GM12878 (cell line): Measurements from ENCODE around the gene PCED1B. TPM values are rescaled to one million over a fixed set of nuclear protein-coding genes. Genes with fewer than 3 reads are reported as not detected.

Source experiments
- ATAC-seq: fragments of 200-7000 bp; cut with Tn5 transposase; 3 replicates; pipeline ENCODE4 v1.9.1; 2020; ENCODE audit warnings: mild to moderate bottlenecking, moderate library complexity
- BruUV-seq: library from RNA; stranded (reverse); fragments of 400-500 nt; replicated peaks from 2 replicates; lab custom pipeline; 2021; lab: Mats Ljungman, UMichigan
- CTCF ChIA-PET: fragments of 300-600 bp; sonication (Branson Sonifier 250); formaldehyde crosslinking; extraction: SDS; loops from one replicate; lab custom pipeline; 2021; ENCODE audit warnings: inconsistent platforms; lab: Yijun Ruan, JAX
- POLR2A ChIA-PET: fragments of 350-600 bp; formaldehyde crosslinking; extraction: SDS; loops from one replicate; lab custom pipeline; 2021; ENCODE audit warnings: inconsistent platforms; lab: Charles Lee
- RAD21 ChIA-PET: fragments of 300-600 bp; sonication (Branson Sonifier 250); formaldehyde crosslinking; loops from one replicate; lab custom pipeline; 2023; ENCODE audit warnings: antibody characterized with exemption; ENCODE audit not compliant: unreplicated experiment; lab: Charles Lee
- SMC1A ChIA-PET: fragments of 300-600 bp; sonication (Branson Sonifier 250); formaldehyde crosslinking; loops from one replicate; lab custom pipeline; 2023; ENCODE audit not compliant: unreplicated experiment, uncharacterized antibody; lab: Charles Lee
- DNase-seq: peaks from one replicate; pipeline ENCODE4 v3.0.0-alpha.2; 2011; ENCODE audit warnings: low read depth, low spot score
- FAIRE-seq: peaks from 3 replicates; lab custom pipeline; 2011; peaks lifted over from hg19 to GRCh38; lab: Jason Lieb, UNC
- H2AFZ ChIP-seq: 2 replicates; pipeline ENCODE4 v1.6.0; 2011; ENCODE audit warnings: low read depth, low read length, control low read depth; ENCODE audit not compliant: control insufficient read depth
- H3K27ac ChIP-seq: 2 replicates; pipeline ENCODE4 v1.5.1; 2011; ENCODE audit warnings: control low read depth; ENCODE audit not compliant: control insufficient read depth, insufficient read depth
- H3K27me3 ChIP-seq, 2 experiments: replicated peaks in 1 of 2; 2 replicates each; pipeline versions ENCODE4 v1.6.0 to v1.6.1; 2011; ENCODE audit warnings: low read length in 1 of 2; ENCODE audit not compliant: control insufficient read depth in 2 of 2, insufficient read depth in 2 of 2
- H3K36me3 ChIP-seq, 2 experiments: 2 replicates each; pipeline ENCODE4 v1.5.1; 2011; ENCODE audit warnings: low read length in 1 of 2; ENCODE audit not compliant: control insufficient read depth in 2 of 2, insufficient read depth in 2 of 2
- H3K4me1 ChIP-seq: 2 replicates; pipeline ENCODE4 v1.6.1; 2011; ENCODE audit warnings: mild to moderate bottlenecking, low read length, moderate library complexity, mixed read lengths; ENCODE audit not compliant: control insufficient read depth, insufficient read depth
- H3K4me2 ChIP-seq: 2 replicates; pipeline ENCODE4 v1.6.0; 2011; ENCODE audit warnings: control low read depth; ENCODE audit not compliant: control insufficient read depth, insufficient read depth
- H3K4me3 ChIP-seq: fragments of 200-600 bp; sonication (generic); 2 replicates; pipeline ENCODE4 v1.5.1; 2016
- H3K79me2 ChIP-seq: 2 replicates; pipeline ENCODE4 v1.6.0; 2011; ENCODE audit warnings: low read length; ENCODE audit not compliant: control insufficient read depth, insufficient read depth
- H3K9ac ChIP-seq: 2 replicates; pipeline ENCODE4 v1.8.0; 2011; ENCODE audit warnings: low read length, control low read depth, mixed read lengths; ENCODE audit not compliant: control insufficient read depth, insufficient read depth
- H3K9me3 ChIP-seq: replicated peaks from 3 replicates; pipeline ENCODE4 v1.5.1; 2011; ENCODE audit warnings: mild to moderate bottlenecking, low read length; ENCODE audit not compliant: control insufficient read depth, insufficient read depth
- H4K20me1 ChIP-seq: 2 replicates; pipeline ENCODE4 v1.6.0; 2011; ENCODE audit not compliant: control insufficient read depth, insufficient read depth
- EGR1 ChIP-seq, 2 experiments: IDR thresholded peaks; 1 replicate in 1 of 2; 2 replicates in 1 of 2; pipeline ENCODE4 v1.6.1; 2011 to 2012; ENCODE audit warnings: low read depth in 2 of 2, low read length in 2 of 2, borderline replicate concordance in 1 of 2, mild to moderate bottlenecking in 1 of 2, moderate library complexity in 1 of 2
- WGBS: methylation state at CpG from one replicate; pipeline ENCODE4 v1.1.6; 2016; ENCODE audit warnings: low lambda C conversion rate; ENCODE audit not compliant: insufficient replicate concordance, insufficient coverage; ENCODE audit errors: missing lambda C conversion rate; 5-methylcytosine and 5-hydroxymethylcytosine counted together
- in situ Hi-C: fragments of 300-500 bp; cut with MboI; formaldehyde crosslinking; loops from 9 replicates; pipeline ENCODE4 v1.14.3; 2018; ENCODE audit warnings: mixed read lengths
- intact Hi-C: fragments of 100-400 bp; cut with micrococcal nuclease; formaldehyde crosslinking; loops from one replicate; pipeline ENCODE4 v1.14.2; 2022; ENCODE audit not compliant: unreplicated experiment
- polyA plus RNA-seq, 11 experiments: library from polyadenylated mRNA; depleted of rRNA in 4 of 11; unstranded in 6 of 11; stranded (reverse) in 5 of 11; fragments of >200 nt; fragmentation: Nextera tagmentation in 4 of 11; fragmentation: Illumina TruSeq in 1 of 11; extraction: Ambion mirVana in 4 of 11; extraction: Trizol in 1 of 11; gene quantifications; 1 replicate in 1 of 11; 2 replicates in 10 of 11; pipeline versions ENCODE4 v1.2.1 to v1.2.3, GENCODE V29; 2011 to 2016; ENCODE audit warnings: inconsistent platforms in 2 of 11, missing spikeins in 2 of 11, low read depth in 1 of 11
- total RNA-seq, 4 experiments: library from RNA; depleted of rRNA in 3 of 4; stranded (reverse); fragments of >200 nt in 3 of 4; fragmentation: Illumina TruSeq in 1 of 4; extraction: Trizol in 1 of 4; gene quantifications; 2 replicates each; pipeline versions ENCODE4 v1.2.1 to v1.2.3, GENCODE V29; 2013 to 2021
- TF ChIP-seq, protein P1 (sequence below): fragments of 450-650 bp; IDR thresholded peaks from 2 replicates; pipeline ENCODE4 v1.6.1; 2018; ENCODE audit warnings: borderline replicate concordance, mild to moderate bottlenecking; ENCODE audit not compliant: partially characterized antibody
- TF ChIP-seq, protein P2 (sequence below): fragments of 450-650 bp; IDR thresholded peaks from 2 replicates; pipeline ENCODE4 v1.6.1; 2016; ENCODE audit warnings: mild to moderate bottlenecking

Gene PCED1B
- total and polyA plus RNA-seq, 10 of the 15 experiments (the other 5 are each of a cell fraction or from before 2014, with no cell fraction given): 0.80 to 8.8 (median 3.0) TPM

DNA sequence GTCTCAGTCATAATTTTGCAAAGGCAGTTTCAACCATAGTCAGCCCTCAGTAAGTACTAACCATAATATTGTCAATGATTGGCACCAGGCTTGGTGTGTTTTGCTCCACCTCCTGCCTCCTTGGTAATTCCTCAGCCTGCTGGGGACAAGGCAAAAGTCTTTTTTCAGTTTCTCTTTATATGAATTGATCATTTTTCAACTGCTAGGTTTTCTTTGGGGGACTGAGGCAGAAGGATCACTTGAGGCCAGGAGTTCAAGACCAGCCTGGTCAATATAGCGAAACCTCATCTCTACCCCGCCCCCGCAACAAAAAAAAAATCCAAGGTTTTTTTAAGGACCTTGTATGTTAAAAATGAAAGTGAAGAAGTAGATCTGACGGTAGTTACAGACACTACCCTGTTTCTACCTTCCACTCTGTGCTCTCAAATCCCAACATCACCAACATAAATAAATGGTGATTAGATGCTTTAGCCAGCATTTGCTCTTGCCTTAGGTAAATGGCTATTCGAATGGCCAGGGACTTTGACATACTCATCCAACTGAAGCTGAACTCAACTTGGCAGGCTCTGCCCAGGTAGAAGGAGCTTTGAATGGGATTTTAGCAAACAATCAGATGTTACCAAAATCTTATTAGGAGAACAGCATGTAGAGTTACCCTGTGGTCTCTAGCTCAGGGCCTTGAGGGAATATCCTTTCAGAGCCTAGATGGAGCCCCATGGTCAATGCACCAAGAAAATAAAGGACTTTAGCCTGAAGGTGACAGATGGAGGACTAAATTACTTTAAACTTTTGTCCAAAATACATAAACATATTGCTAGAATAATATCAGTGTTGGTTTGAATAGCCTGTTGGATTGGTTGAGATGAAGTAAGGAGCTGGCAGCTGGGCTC, 127.3 kb downstream of the PCED1B start:
- peaks cover 21% of the 10 kb centered on the region for H3K4me1 ChIP-seq
- H3K4me2 ChIP-seq: peak overlapping the region; percentile 78
- in situ Hi-C loops: no loop called here
- ChIA-PET RAD21 (interaction anchor here (0.8 to 3.6 kb wide), 19 partner anchors 10 to 1220 kb away, joined by 3 to 98 read pairs (median 4); partner anchors contain the start of genes PCED1B and RPAP3), CTCF (interaction anchor here (0.5 to 2.8 kb wide), 9 partner anchors 9 to 150 kb away, joined by 3 to 26 read pairs (median 6); no protein-coding TSS in a partner anchor), POLR2A (interaction anchor here (0.5 to 2.8 kb wide), 6 partner anchors 10 to 111 kb away, joined by 4 to 36 read pairs (median 6); no protein-coding TSS in a partner anchor), SMC1A (interaction anchor here (0.6 to 3.8 kb wide), 16 partner anchors 9 to 601 kb away, joined by 3 to 54 read pairs (median 6); no protein-coding TSS in a partner anchor)
- H3K36me3 ChIP-seq: no peaks in the 10 kb centered on the region
- peak overlapping the region; percentile 8 for H3K9ac ChIP-seq
- H3K9me3 ChIP-seq: no peaks in the 10 kb centered on the region
- H3K27ac ChIP-seq: peak overlapping the region; percentile 66
- BruUV-seq: TSS peak; percentile 32
- H3K79me2 ChIP-seq: no peaks in the 10 kb centered on the region
- TF ChIP-seq, protein P1, sequence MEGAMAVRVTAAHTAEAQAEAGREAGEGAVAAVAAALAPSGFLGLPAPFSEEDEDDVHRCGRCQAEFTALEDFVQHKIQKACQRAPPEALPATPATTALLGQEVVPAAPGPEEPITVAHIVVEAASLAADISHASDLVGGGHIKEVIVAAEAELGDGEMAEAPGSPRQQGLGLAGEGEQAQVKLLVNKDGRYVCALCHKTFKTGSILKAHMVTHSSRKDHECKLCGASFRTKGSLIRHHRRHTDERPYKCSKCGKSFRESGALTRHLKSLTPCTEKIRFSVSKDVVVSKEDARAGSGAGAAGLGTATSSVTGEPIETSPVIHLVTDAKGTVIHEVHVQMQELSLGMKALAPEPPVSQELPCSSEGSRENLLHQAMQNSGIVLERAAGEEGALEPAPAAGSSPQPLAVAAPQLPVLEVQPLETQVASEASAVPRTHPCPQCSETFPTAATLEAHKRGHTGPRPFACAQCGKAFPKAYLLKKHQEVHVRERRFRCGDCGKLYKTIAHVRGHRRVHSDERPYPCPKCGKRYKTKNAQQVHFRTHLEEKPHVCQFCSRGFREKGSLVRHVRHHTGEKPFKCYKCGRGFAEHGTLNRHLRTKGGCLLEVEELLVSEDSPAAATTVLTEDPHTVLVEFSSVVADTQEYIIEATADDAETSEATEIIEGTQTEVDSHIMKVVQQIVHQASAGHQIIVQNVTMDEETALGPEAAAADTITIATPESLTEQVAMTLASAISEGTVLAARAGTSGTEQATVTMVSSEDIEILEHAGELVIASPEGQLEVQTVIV: no peak
- TF ChIP-seq, protein P2, sequence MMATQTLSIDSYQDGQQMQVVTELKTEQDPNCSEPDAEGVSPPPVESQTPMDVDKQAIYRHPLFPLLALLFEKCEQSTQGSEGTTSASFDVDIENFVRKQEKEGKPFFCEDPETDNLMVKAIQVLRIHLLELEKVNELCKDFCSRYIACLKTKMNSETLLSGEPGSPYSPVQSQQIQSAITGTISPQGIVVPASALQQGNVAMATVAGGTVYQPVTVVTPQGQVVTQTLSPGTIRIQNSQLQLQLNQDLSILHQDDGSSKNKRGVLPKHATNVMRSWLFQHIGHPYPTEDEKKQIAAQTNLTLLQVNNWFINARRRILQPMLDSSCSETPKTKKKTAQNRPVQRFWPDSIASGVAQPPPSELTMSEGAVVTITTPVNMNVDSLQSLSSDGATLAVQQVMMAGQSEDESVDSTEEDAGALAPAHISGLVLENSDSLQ: peak; percentile 66
- peak in 1 of 2 experiments; percentile 24; a peak in 1 of 3 replicates for TF ChIP-seq EGR1 (IDR thresholded peaks at IDR 0.05; ENCODE audit: borderline replicate concordance in 1 of 2, low read depth in 2 of 2, low read length in 2 of 2)
- peak overlapping the region; percentile 33; the same call in 1 of the 2 replicates for H3K4me3 ChIP-seq
- no peaks in the 10 kb centered on the region for H3K27me3 ChIP-seq
- ATAC-seq (peak; percentile 7), DNase-seq (no peak), FAIRE-seq (peak; percentile 79)
- intact Hi-C loops: no loop called here
- no peaks in the 10 kb centered on the region for H4K20me1 ChIP-seq
- H2AFZ ChIP-seq: peak overlapping the region; percentile 1; the same call in 1 of the 2 replicates
- 19% methylated on average over 5 of the region's 5 CpGs for WGBS
